B cell (primary cell): Measurements from ENCODE around the gene PTPN6.

Source experiments
- CTCF ChIP-seq: fragments of 200-600 bp; IDR thresholded peaks from one replicate; pipeline ENCODE4 v1.8.0; 2022; ENCODE audit warnings: antibody characterized with exemption, mild to moderate bottlenecking
- EZH2 ChIP-seq: IDR thresholded peaks from 2 replicates; pipeline ENCODE4 v1.6.1; 2012; ENCODE audit warnings: borderline replicate concordance, low read depth, mild to moderate bottlenecking, moderate library complexity, low read length; ENCODE audit not compliant: insufficient read depth, poor library complexity, severe bottlenecking

DNA sequence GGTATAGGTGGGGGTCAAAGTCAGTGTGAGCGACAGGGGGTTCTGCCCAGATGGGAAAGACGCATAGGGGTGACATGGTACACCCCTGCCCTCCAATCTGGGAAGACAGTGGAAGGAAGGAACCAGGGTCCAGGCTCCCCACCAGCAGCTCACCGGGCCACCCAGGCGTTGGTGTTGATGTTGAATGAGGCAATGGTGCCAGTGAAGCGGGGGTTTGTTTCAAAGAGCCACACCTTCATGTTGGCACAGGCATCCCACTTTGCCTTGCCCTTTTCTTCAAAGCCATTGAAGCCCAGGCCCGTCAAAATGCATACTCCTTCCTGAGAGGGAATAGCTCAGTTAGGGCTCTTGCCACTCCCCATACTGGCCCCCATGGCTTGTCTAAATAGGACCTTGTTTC, 27.0 kb downstream of the PTPN6 start:
- no peak for TF ChIP-seq CTCF
- TF ChIP-seq EZH2 = no peak
